ENCODE data around the gene ASB7.

ASB7 gene

DNA sequence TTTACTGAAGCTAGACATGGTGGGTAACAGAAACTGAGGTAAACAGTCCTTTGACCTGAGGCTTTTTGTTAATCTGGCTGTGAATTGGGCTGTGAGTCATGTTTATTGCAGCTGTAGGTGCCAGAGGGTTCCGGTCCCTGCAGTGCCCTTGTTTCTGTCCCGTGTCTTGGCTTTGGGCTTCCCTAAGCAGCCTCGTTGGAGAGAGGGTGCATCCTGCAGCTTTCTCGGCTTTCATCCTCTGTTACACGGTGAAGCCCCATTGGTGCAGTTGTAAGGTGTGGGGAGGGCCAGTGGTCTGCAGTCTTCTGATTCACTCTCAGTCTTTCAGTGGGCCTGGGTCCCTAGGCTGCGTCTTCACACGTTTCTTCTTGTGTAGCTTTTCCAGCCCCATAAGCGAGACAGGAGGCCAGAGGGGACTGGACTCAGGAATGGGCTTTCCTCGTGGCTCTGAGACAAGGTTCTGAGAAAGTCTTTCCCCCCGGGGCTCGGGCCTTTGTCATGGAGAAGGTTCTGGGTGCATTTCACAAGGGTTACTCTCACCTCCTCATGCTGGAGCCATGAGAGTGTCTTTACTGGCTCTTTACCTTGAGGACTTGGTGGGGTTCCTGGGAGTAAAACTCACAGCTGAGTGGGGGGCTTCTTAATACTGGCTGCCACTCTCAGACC lies 33.1 kb downstream of the ASB7 start:
- ChIA-PET CTCF (interaction anchor here (0.7 to 1.1 kb wide), 4 partner anchors 237 to 377 kb away, joined by 3 to 6 read pairs (median 4); no protein-coding TSS in a partner anchor), POLR2A (ENCODE audit: low non-redundant PET) (interaction anchor here (0.8 kb wide), 1 partner anchor 124 kb away, joined by 3 read pairs; no protein-coding TSS in a partner anchor)
- TF ChIP-seq, protein P1, sequence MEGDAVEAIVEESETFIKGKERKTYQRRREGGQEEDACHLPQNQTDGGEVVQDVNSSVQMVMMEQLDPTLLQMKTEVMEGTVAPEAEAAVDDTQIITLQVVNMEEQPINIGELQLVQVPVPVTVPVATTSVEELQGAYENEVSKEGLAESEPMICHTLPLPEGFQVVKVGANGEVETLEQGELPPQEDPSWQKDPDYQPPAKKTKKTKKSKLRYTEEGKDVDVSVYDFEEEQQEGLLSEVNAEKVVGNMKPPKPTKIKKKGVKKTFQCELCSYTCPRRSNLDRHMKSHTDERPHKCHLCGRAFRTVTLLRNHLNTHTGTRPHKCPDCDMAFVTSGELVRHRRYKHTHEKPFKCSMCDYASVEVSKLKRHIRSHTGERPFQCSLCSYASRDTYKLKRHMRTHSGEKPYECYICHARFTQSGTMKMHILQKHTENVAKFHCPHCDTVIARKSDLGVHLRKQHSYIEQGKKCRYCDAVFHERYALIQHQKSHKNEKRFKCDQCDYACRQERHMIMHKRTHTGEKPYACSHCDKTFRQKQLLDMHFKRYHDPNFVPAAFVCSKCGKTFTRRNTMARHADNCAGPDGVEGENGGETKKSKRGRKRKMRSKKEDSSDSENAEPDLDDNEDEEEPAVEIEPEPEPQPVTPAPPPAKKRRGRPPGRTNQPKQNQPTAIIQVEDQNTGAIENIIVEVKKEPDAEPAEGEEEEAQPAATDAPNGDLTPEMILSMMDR (conservative IDR thresholded peaks at IDR 0.05; ENCODE audit: low read depth), result no peak
- DNase-seq (ENCODE audit: low spot score), result peak; percentile 36
- H3K27ac ChIP-seq, result no peak overlapping the region

- no peak overlapping the region for H3K27ac ChIP-seq
- CTCF ChIA-PET, result no interaction called here
- TF ChIP-seq, protein P1 (conservative IDR thresholded peaks at IDR 0.05; ENCODE audit: low read depth), result no peak
- POLR2A ChIA-PET (ENCODE audit: low non-redundant PET), result no interaction called here
- DNase-seq (ENCODE audit: low spot score), result no peak
Observed at GRCh38 chr15:100638177-100638730, 35.9 kb downstream of the ASB7 start.

DNA sequence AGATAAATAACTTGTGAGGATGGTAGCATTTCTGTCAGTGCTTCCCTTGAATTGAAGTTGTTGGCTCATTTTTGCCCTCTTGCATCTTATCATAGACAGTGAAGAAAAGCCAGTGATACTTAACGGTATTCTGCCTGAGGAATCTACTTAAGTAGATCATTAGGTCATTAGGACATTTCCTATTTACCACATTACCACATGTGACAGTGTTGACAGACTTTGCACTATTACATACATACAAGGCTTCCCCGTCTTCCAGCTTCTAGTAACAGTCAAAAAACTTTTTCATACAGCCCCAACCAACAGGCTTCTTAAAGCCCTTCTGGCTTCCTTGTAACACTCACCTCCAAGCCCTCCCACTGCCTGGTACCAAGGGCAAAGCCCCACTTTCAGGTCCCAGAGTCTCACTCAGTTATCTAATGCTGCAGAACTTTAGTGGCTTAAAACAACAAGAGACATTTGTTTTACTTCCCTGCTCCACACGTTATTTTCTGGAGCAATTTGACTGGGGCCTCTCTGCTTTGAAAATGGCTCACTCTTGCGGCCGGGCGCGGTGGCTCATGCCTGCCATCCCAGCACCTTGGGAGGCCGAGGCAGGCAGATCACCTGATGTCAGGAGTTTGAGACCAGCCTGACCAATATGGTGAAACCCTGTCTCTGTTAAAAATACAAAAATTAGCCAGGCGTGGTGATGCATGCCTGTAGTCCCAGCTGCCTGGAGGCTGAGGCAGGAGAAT lies 40.0 kb downstream of the ASB7 start:
- ChIA-PET CTCF (interaction anchor here (0.6 kb wide), 1 partner anchor 207 kb away, joined by 7 read pairs; no protein-coding TSS in a partner anchor), POLR2A (ENCODE audit: low non-redundant PET) (no interaction called here)
- TF ChIP-seq, protein P1 (conservative IDR thresholded peaks at IDR 0.05; ENCODE audit: low read depth), result no peak
- H3K27ac ChIP-seq, result 0 out of 2 replicates have a peak overlapping the region, but pooled peaks have one; percentile 1
- no peak for DNase-seq (ENCODE audit: low spot score)

DNA sequence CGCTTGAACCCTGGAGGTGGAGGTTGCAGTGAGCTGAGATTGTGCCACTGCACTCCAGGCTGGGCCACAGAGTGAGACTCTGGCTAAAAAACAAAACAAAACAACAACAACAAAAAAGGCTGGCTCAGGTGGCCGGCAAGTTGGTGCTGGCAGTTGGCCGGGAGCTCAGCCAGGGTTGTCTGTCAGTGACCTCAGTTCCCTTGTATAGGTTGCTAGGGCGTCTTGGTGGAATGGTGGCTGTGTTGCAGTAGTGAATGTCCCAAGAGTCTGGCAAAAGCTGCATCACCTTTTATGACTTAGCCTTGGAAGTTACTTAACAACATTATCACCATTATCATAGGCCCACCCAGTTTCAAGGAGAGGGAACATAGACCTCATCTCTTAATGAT lies 40.6 kb downstream of the ASB7 start:
- DNase-seq (ENCODE audit: low spot score), result no peak
- TF ChIP-seq, protein P1 (conservative IDR thresholded peaks at IDR 0.05; ENCODE audit: low read depth), result no peak
- ChIA-PET CTCF (interaction anchor here (0.6 kb wide), 1 partner anchor 207 kb away, joined by 7 read pairs; no protein-coding TSS in a partner anchor), POLR2A (ENCODE audit: low non-redundant PET) (no interaction called here)
- 0 out of 2 replicates have a peak overlapping the region, but pooled peaks have one; percentile 1 for H3K27ac ChIP-seq

DNA sequence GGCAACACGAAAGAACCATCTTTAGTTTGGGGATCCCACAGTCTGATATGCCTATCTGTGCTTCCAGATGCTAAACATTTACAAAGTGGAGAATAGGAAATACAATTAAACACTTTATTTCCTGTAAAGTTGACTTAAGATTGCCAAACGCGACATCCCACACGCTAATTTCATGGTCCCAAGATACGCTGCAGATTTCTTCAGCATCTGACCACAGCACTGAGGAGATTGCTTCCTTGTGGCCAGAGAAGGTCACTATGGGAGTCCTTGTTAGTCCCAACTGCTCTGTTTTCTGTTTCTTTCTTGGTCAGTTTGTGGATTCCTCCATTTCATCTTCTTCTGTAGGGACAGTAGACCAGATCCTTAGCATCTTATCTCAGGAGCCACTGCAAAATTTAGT lies 43.3 kb downstream of the ASB7 start:
- ChIA-PET CTCF (no interaction called here), POLR2A (ENCODE audit: low non-redundant PET) (no interaction called here)
- DNase-seq (ENCODE audit: low spot score), result no peak
- H3K27ac ChIP-seq, result no peak overlapping the region
- TF ChIP-seq, protein P1 (conservative IDR thresholded peaks at IDR 0.05; ENCODE audit: low read depth), result no peak

GRCh38 chr15:100648951-100649350 lies 46.6 kb downstream of the ASB7 start:
- CTCF ChIA-PET, result no interaction called here
- TF ChIP-seq, protein P1 (conservative IDR thresholded peaks at IDR 0.05; ENCODE audit: low read depth), result no peak

More at GRCh38 chr15:100648951-100649350, 46.6 kb downstream of the ASB7 start:
- H3K27ac ChIP-seq, result no peak overlapping the region
- POLR2A ChIA-PET (ENCODE audit: low non-redundant PET), result no interaction called here
- DNase-seq (ENCODE audit: low spot score), result no peak

Data from RWPE1 (cell line).